Activated CD4-positive, alpha-beta memory T cell treated with anti-CD3 and anti-CD28 coated beads, Interleukin-2, amount 10 ng/mL, durations not matched to agents 7 days and 5 days (primary cell): ENCODE results near the gene SCLT1. TPM values are rescaled to one million over a fixed set of nuclear protein-coding genes. Genes with fewer than 3 reads are reported as not detected.

Experiments used
- CTCF ChIA-PET: fragments of 350-600 bp; sonication (Branson Sonifier 250); formaldehyde crosslinking; loops from one replicate; lab custom pipeline; 2021; ENCODE audit warnings: antibody characterized with exemption, inconsistent platforms; lab: Charles Lee
- POLR2A ChIA-PET: fragments of 350-600 bp; sonication (Branson Sonifier 250); formaldehyde crosslinking; loops from one replicate; lab custom pipeline; 2021; ENCODE audit warnings: antibody characterized with exemption; lab: Charles Lee
- DNase-seq: peaks from one replicate; pipeline ENCODE4 v3.0.0-alpha.2; 2020
- H3K27ac Mint-ChIP-seq: one replicate; pipeline ENCODE4 v1.8.0; 2021; ENCODE audit warnings: mild to moderate bottlenecking, mixed read lengths
- H3K27me3 Mint-ChIP-seq: one replicate; pipeline ENCODE4 v1.8.0; 2021; ENCODE audit warnings: mixed read lengths
- H3K36me3 Mint-ChIP-seq: one replicate; pipeline ENCODE4 v1.8.0; 2021; ENCODE audit warnings: low read depth, mixed read lengths
- H3K4me1 Mint-ChIP-seq: one replicate; pipeline ENCODE4 v1.8.0; 2021; ENCODE audit warnings: mixed read lengths
- H3K4me3 Mint-ChIP-seq: one replicate; pipeline ENCODE4 v1.8.0; 2021; ENCODE audit warnings: mild to moderate bottlenecking, mixed read lengths
- H3K9me3 Mint-ChIP-seq: one replicate; pipeline ENCODE4 v1.8.0; 2021; ENCODE audit warnings: mixed read lengths
- total RNA-seq, 2 experiments: library from RNA; stranded (reverse); gene quantifications; one replicate each; pipeline ENCODE4 v1.2.3, GENCODE V29; 2021

The SCLT1 gene
- total RNA-seq, 2 experiments from 2014 or later, result 36.4 to 37.8 TPM

- H3K27ac Mint-ChIP-seq, result no peak overlapping the region
- H3K4me1 Mint-ChIP-seq, result no peaks in the 10 kb centered on the region
- H3K9me3 Mint-ChIP-seq, result peaks cover 16% of the 10 kb centered on the region
- no peak overlapping the region for H3K4me3 Mint-ChIP-seq
- H3K36me3 Mint-ChIP-seq, result peaks cover 70% of the 10 kb centered on the region
- H3K27me3 Mint-ChIP-seq, result no peaks in the 10 kb centered on the region
- DNase-seq, result no peak
- ChIA-PET CTCF (no interaction called here), POLR2A (no interaction called here)
Observed at GRCh38 chr4:128942607-128943006, 150.7 kb downstream of the SCLT1 start.

GRCh38 chr4:128940971-128941370 is 152.4 kb downstream of the SCLT1 start:
- no peak overlapping the region for H3K4me3 Mint-ChIP-seq
- H3K27me3 Mint-ChIP-seq, result no peaks in the 10 kb centered on the region
- CTCF ChIA-PET, result no interaction called here
- POLR2A ChIA-PET, result no interaction called here
- no peak overlapping the region for H3K27ac Mint-ChIP-seq
- H3K4me1 Mint-ChIP-seq, result no peaks in the 10 kb centered on the region
- H3K9me3 Mint-ChIP-seq, result peaks cover 16% of the 10 kb centered on the region
- H3K36me3 Mint-ChIP-seq, result peaks cover 67% of the 10 kb centered on the region
- DNase-seq, result no peak

DNA sequence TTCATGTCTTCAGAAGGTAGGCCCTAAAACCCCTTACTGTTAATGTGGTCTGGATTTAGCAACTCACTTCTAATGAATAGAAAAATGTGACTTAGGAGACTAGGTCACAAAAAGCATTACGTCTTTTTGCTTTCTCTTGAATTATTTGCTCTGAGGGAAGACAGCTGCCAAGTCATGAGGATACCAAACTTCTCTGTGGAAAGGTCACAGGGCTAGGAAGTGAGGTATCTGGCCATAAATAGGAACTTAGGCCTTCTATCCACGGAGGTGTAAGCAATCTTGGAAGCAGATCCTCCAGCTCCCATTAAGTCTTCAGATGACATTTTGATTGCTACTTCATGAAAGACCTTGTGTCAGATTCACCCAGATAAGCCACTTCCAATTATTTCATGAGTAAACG is 163.3 kb downstream of the SCLT1 start:
- H3K9me3 Mint-ChIP-seq, result no peaks in the 10 kb centered on the region
- DNase-seq, result no peak
- ChIA-PET CTCF (no interaction called here), POLR2A (no interaction called here)
- peaks cover 44% of the 10 kb centered on the region for H3K36me3 Mint-ChIP-seq
- H3K4me3 Mint-ChIP-seq, result no peak overlapping the region
- no peak overlapping the region for H3K27ac Mint-ChIP-seq
- no peaks in the 10 kb centered on the region for H3K4me1 Mint-ChIP-seq
- no peaks in the 10 kb centered on the region for H3K27me3 Mint-ChIP-seq

DNA sequence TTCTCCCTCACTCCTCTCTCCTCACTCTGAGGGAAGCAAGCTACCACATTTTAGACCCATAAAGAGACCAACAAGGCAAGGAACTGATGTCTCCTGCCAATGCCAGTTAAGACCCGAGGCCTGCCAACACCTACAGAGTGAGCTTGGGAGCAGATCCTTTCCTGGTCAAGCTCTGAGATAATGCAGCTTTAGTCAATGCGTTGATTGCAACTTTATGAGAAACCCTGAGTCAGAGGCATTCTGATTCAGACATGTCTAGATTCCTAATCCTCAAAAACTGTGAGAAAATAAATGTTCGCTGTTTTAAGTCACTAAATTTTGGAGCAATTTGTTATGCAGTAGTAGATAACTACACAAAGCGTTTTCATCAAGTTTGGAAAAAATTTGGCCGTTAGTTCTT is 168.4 kb downstream of the SCLT1 start:
- POLR2A ChIA-PET, result no interaction called here
- Mint-ChIP-seq H3K27me3 (no peaks in the 10 kb centered on the region), H3K36me3 (peaks cover 46% of the 10 kb centered on the region), H3K27ac (no peak overlapping the region), H3K9me3 (no peaks in the 10 kb centered on the region), H3K4me3 (no peak overlapping the region), H3K4me1 (peaks cover 10% of the 10 kb centered on the region)
- no peak for DNase-seq
- CTCF ChIA-PET, result no interaction called here

- CTCF ChIA-PET, result no interaction called here
Observed at GRCh38 chr4:128921954-128922353, 171.4 kb downstream of the SCLT1 start.

GRCh38 chr4:128917781-128918180 is 175.6 kb downstream of the SCLT1 start:
- peak; percentile 20 for DNase-seq
- H3K27me3 Mint-ChIP-seq, result no peaks in the 10 kb centered on the region
- peaks cover 36% of the 10 kb centered on the region for H3K4me1 Mint-ChIP-seq
- peaks cover 50% of the 10 kb centered on the region for H3K36me3 Mint-ChIP-seq
- ChIA-PET CTCF (no interaction called here), POLR2A (interaction anchor here (1.0 to 1.2 kb wide), 3 partner anchors 106 to 176 kb away, joined by 3 to 5 read pairs (median 4); partner anchors contain the start of gene SCLT1)
- H3K4me3 Mint-ChIP-seq, result no peak overlapping the region
- peaks cover 3% of the 10 kb centered on the region for H3K9me3 Mint-ChIP-seq
- H3K27ac Mint-ChIP-seq, result peak overlapping the region; percentile 9

More at GRCh38 chr4:128921954-128922353, 171.4 kb downstream of the SCLT1 start:
- no peak for DNase-seq
- H3K4me1 Mint-ChIP-seq, result peaks cover 33% of the 10 kb centered on the region
- H3K9me3 Mint-ChIP-seq, result peaks cover 3% of the 10 kb centered on the region
- no peak overlapping the region for H3K4me3 Mint-ChIP-seq
- no peaks in the 10 kb centered on the region for H3K27me3 Mint-ChIP-seq
- POLR2A ChIA-PET, result no interaction called here
- peaks cover 58% of the 10 kb centered on the region for H3K36me3 Mint-ChIP-seq
- no peak overlapping the region for H3K27ac Mint-ChIP-seq

DNA sequence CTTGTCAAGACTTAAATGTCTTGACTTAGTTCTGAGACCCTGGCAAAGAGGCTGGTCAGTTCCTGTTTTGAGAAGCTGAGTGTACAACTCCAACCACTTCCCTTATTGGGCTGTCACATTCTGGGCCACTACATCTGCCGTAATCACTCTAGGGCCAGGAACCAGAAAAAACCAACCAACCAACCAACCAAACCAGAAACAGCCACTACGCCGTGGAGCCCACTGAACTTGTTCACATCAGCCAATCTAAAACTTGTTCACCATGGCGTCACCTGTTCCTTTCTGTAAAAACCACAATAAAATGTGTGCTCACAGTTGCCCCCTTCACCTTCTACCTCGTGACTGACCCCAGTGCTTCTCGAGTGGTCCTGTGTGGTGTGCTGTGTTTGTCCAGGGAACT is 176.5 kb downstream of the SCLT1 start:
- POLR2A ChIA-PET, result no interaction called here
- DNase-seq, result no peak
- peaks cover 40% of the 10 kb centered on the region for H3K36me3 Mint-ChIP-seq

DNA sequence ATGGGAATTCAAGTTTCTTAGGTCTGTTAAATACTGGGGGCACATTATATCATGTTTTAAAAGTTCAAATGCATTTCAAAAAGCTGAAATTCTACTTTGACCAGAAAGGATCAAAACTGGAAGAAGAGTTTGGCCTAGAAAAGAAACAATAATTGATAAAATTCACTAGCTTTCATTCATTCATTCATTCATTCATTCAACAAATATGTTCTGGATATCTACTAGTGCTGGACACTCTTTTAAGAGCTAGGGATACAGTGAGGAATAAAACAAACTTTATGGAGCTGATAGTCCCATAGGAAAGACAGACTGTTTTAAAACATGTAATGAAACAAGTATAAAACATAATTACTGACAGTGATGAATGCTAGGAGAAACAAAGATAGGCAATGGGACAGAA is 177.8 kb downstream of the SCLT1 start:
- ChIA-PET CTCF (no interaction called here), POLR2A (no interaction called here)
- H3K27me3 Mint-ChIP-seq, result no peaks in the 10 kb centered on the region
- H3K36me3 Mint-ChIP-seq, result peaks cover 35% of the 10 kb centered on the region
- H3K9me3 Mint-ChIP-seq, result peaks cover 3% of the 10 kb centered on the region
- no peak overlapping the region for H3K27ac Mint-ChIP-seq
- H3K4me1 Mint-ChIP-seq, result peaks cover 30% of the 10 kb centered on the region
- no peak overlapping the region for H3K4me3 Mint-ChIP-seq
- no peak for DNase-seq

More for the DNA sequence above, 176.5 kb downstream of the SCLT1 start:
- no peaks in the 10 kb centered on the region for H3K27me3 Mint-ChIP-seq
- peaks cover 36% of the 10 kb centered on the region for H3K4me1 Mint-ChIP-seq
- peaks cover 3% of the 10 kb centered on the region for H3K9me3 Mint-ChIP-seq
- H3K4me3 Mint-ChIP-seq, result no peak overlapping the region
- H3K27ac Mint-ChIP-seq, result no peak overlapping the region
- CTCF ChIA-PET, result no interaction called here

GRCh38 chr4:128913228-128913627 is 180.1 kb downstream of the SCLT1 start:
- CTCF ChIA-PET, result no interaction called here
- no peak overlapping the region for H3K4me3 Mint-ChIP-seq
- POLR2A ChIA-PET, result no interaction called here
- H3K4me1 Mint-ChIP-seq, result peaks cover 22% of the 10 kb centered on the region
- H3K9me3 Mint-ChIP-seq, result no peaks in the 10 kb centered on the region
- H3K36me3 Mint-ChIP-seq, result peaks cover 16% of the 10 kb centered on the region
- no peaks in the 10 kb centered on the region for H3K27me3 Mint-ChIP-seq
- no peak overlapping the region for H3K27ac Mint-ChIP-seq
- no peak for DNase-seq

DNA sequence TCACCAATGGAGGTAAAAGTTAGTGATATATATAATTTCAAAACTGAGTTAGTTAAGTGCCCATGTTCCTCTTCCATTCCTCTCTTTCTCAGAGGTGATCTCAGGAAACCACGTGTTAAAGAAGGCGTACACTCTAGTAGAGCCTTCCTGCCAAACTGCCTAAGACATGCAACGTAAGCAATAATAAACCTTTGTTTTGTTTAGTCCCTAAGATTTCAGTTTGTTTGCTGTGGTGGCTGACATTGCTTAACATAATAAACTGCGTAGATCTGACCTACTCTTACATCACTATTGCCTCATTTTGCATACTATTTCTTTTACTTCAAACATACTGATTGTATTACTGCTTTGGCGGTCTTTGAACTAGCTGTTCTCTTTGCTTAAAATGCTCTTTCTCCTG is 184.6 kb downstream of the SCLT1 start:
- CTCF ChIA-PET, result no interaction called here
- H3K36me3 Mint-ChIP-seq, result peaks cover 16% of the 10 kb centered on the region
- H3K27ac Mint-ChIP-seq, result no peak overlapping the region

DNA sequence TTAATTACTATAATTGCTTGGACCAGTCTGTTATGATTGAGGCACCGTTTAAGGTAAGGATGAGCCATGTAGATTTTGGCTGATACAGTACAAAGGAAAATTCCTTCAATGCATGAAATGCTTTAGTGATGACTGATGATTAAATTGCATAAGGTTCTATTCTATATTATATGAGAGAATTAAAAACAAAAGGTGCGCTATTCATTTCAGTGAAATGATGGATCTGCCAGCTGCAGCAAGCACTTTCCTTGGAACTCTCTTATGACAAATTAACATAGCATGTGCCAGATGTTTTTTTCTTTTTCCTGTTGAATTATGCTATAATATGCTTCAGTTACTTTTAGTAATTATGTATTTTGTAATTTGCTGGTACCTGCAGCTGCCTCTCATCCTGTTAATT is 185.4 kb downstream of the SCLT1 start:
- Mint-ChIP-seq H3K9me3 (no peaks in the 10 kb centered on the region), H3K36me3 (peaks cover 10% of the 10 kb centered on the region), H3K27ac (no peak overlapping the region), H3K4me3 (no peak overlapping the region), H3K27me3 (no peaks in the 10 kb centered on the region), H3K4me1 (peaks cover 7% of the 10 kb centered on the region)
- DNase-seq, result no peak
- ChIA-PET CTCF (no interaction called here), POLR2A (no interaction called here)

More for the DNA sequence above, 184.6 kb downstream of the SCLT1 start:
- POLR2A ChIA-PET, result no interaction called here
- Mint-ChIP-seq H3K27me3 (no peaks in the 10 kb centered on the region), H3K9me3 (no peaks in the 10 kb centered on the region), H3K4me3 (no peak overlapping the region), H3K4me1 (peaks cover 7% of the 10 kb centered on the region)
- DNase-seq, result no peak

GRCh38 chr4:128906581-128906980 is 186.8 kb downstream of the SCLT1 start:
- Mint-ChIP-seq H3K36me3 (peaks cover 17% of the 10 kb centered on the region), H3K27me3 (no peaks in the 10 kb centered on the region), H3K4me3 (no peak overlapping the region), H3K27ac (no peak overlapping the region), H3K9me3 (no peaks in the 10 kb centered on the region), H3K4me1 (peaks cover 7% of the 10 kb centered on the region)
- CTCF ChIA-PET, result no interaction called here
- POLR2A ChIA-PET, result no interaction called here
- DNase-seq, result no peak

GRCh38 chr4:128904821-128905220 is 188.5 kb downstream of the SCLT1 start:
- Mint-ChIP-seq H3K27me3 (no peaks in the 10 kb centered on the region), H3K36me3 (peaks cover 17% of the 10 kb centered on the region), H3K27ac (no peak overlapping the region), H3K4me3 (no peak overlapping the region), H3K4me1 (peaks cover 7% of the 10 kb centered on the region), H3K9me3 (no peaks in the 10 kb centered on the region)
- DNase-seq, result no peak
- ChIA-PET POLR2A (interaction anchor here (0.7 kb wide), 1 partner anchor 86 kb away, joined by 3 read pairs; no protein-coding TSS in a partner anchor), CTCF (no interaction called here)

DNA sequence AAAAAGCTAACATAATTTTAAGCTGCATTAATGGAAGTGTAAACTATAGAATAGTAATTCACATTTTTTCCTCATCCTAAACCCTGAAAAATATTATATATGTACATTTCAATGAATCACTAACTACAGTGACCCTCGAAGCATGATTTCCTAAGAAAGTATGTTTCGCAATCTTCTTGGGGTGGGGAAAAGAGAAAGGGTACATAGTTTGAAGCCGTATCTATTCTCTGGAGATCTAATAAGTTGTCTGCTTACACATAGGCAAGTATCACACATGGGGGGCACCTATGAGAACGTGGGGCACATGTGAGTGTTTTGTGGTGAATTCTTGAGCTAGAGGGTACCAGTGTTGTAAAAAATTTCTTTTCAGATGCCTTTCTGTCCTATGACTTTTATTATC is 212.7 kb downstream of the SCLT1 start:
- CTCF ChIA-PET, result no interaction called here
- Mint-ChIP-seq H3K4me1 (peaks cover 5% of the 10 kb centered on the region), H3K27me3 (no peaks in the 10 kb centered on the region), H3K36me3 (peaks cover 18% of the 10 kb centered on the region), H3K9me3 (no peaks in the 10 kb centered on the region), H3K27ac (no peak overlapping the region), H3K4me3 (no peak overlapping the region)
- DNase-seq, result no peak
- POLR2A ChIA-PET, result no interaction called here
